Epithelial cell of proximal tubule (primary cell): ENCODE measurements around the gene RRAS2. TPM values are rescaled to one million over a fixed set of nuclear protein-coding genes. Genes with fewer than 3 reads are reported as not detected.

ENCODE experiments used
- DNase-seq: peaks from one replicate; pipeline ENCODE4 v3.0.0-alpha.2; 2011; ENCODE audit warnings: low read depth
- H3K4me3 ChIP-seq: 2 replicates; pipeline ENCODE4 v1.5.1; 2011; ENCODE audit warnings: low read depth, mild to moderate bottlenecking, low read length
- CTCF ChIP-seq: conservative IDR thresholded peaks from 2 replicates; pipeline ENCODE4 v1.5.1; 2012; ENCODE audit warnings: low read depth, mild to moderate bottlenecking, low read length
- total RNA-seq: library from RNA; depleted of rRNA; stranded (reverse); fragments of >200 nt; gene quantifications from 2 replicates; pipeline ENCODE4 v1.2.3, GENCODE V29; 2015

RRAS2 gene
- total RNA-seq, 1 donor from 2014 or later, result 86.7 TPM

- H3K4me3 ChIP-seq, result no peak overlapping the region
- DNase-seq, result no peak
- no peak for TF ChIP-seq CTCF
Measured at GRCh38 chr11:14331476-14332136, 27.4 kb downstream of the RRAS2 start.

DNA sequence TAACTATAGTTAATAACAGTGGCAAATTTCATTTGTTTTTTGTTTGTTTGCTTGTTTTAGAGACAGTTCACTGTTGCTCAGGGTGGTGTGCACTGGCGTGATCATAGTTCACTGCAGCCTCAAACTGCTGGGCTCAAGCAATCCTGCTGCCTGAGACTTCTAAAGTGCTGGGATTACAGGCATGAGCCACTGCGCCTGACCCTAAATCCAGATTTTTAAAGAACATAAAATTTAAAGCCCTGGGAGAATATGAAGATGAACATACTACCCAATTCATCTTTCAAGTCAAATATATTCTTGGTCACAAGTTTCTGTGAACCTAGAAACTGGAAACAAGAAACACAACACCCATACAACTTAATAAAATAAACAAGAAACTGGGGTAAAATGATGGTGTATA lies 28.1 kb downstream of the RRAS2 start:
- H3K4me3 ChIP-seq, result no peak overlapping the region
- no peak for DNase-seq
- no peak for TF ChIP-seq CTCF

DNA sequence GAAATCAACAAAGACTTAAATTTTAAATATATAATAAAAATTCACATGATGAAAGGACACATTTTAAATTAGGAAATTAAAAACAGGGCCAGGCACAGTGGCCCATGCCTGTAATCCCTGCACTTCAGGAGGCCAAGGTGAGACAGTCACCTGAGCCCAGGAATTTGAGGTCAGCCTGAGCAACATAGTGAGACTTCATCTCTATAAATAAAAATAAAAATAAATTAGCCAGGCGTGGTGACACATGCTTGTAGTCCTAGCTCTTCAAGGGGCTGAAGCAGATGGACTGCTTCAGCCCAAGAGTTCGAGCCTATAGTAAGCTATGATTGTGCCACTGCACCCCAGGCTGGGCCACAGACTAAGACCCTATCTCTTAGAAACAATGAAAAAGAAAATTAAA lies 29.3 kb downstream of the RRAS2 start:
- no peak overlapping the region for H3K4me3 ChIP-seq

GRCh38 chr11:14327116-14327515 lies 31.9 kb downstream of the RRAS2 start:
- no peak for DNase-seq
- TF ChIP-seq CTCF, result no peak
- no peak overlapping the region for H3K4me3 ChIP-seq

More for the DNA sequence above, 29.3 kb downstream of the RRAS2 start:
- no peak for TF ChIP-seq CTCF
- DNase-seq, result no peak

GRCh38 chr11:14323118-14323676 lies 35.8 kb downstream of the RRAS2 start:
- no peak for DNase-seq

DNA sequence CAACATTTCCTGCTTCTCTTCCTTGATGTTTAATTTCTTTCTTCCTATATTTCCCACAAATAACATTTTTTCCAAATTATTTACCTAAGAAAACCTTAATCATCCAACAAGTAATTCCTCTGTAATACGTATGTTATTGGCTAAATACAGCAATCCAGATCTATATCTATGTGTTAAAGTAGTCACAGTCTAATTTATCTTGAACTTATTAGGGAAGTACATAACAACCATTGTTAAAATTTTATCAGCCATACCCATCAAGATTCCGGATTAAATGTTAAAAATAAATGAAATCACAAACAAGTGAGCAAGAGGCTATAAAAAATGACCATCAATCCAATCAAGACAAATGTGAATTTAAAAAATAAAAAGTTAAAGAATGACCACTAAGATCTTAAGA lies 36.5 kb downstream of the RRAS2 start:
- no peak for TF ChIP-seq CTCF

More at GRCh38 chr11:14323118-14323676, 35.8 kb downstream of the RRAS2 start:
- no peak overlapping the region for H3K4me3 ChIP-seq
- no peak for TF ChIP-seq CTCF

GRCh38 chr11:14320020-14320419 lies 39.0 kb downstream of the RRAS2 start:
- TF ChIP-seq CTCF, result no peak
- no peak overlapping the region for H3K4me3 ChIP-seq
- DNase-seq, result no peak

More for the DNA sequence above, 36.5 kb downstream of the RRAS2 start:
- no peak overlapping the region for H3K4me3 ChIP-seq
- DNase-seq, result no peak
